Measurements from ENCODE around the gene MT1M.
A peak's percentile ranks its signal among the peaks of the same experiment; 100 is the strongest.

Gene MT1M

DNA sequence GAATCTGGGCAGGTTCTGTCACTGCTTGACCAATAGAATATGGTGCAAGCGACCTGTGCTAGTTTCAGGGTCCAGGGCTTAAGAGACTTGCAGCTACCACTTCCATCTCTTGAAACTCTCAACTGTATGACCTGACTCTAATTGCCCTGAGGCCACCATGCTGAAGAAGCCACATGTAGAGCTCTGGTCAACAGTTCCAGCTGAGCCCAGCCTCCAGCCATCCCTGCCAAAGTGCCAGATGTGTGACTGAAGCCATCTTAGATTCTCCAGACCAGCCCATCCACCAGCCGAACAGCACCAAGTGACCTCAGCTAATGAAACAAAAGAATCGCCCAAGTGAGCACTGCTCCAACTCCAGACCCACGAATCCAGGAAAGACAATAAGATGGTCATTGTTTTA, 27.5 kb upstream of the MT1M start:
- no peak for DNase-seq (ENCODE audit: low read depth)
- no peak overlapping the region for H3K4me3 ChIP-seq (ENCODE audit: low read length)
- TF ChIP-seq CTCF (conservative IDR thresholded peaks at IDR 0.05; ENCODE audit: low read depth, low read length) = no peak

- no peak for DNase-seq (ENCODE audit: low read depth)
- no peak for TF ChIP-seq CTCF (conservative IDR thresholded peaks at IDR 0.05; ENCODE audit: low read depth, low read length)
- H3K4me3 ChIP-seq (ENCODE audit: low read length) = no peak overlapping the region
Observed at GRCh38 chr16:56605475-56605874, 27.0 kb upstream of the MT1M start.

DNA sequence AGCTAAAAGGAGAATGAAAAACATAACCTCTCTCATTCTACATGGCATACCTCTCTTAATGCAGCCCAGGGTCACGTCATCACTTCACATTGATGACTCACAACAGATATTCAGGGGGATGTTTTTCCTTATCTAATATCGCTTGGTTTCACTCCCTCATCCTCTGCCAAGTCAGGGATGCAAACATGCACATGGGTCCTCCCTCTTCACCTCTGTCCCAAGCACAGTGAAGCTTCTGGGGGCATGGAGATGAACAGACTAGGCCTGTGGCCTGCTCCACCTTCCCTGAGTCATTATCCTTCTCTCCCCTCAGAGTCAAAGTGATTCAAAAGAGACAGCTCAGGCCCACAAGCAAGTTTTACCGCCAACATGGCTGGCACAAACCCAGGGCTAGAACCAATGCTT, 26.4 kb upstream of the MT1M start:
- no peak for TF ChIP-seq CTCF (conservative IDR thresholded peaks at IDR 0.05; ENCODE audit: low read depth, low read length)
- no peak overlapping the region for H3K4me3 ChIP-seq (ENCODE audit: low read length)
- DNase-seq (ENCODE audit: low read depth) = no peak

- no peak for DNase-seq (ENCODE audit: low read depth)
- H3K4me3 ChIP-seq (ENCODE audit: low read length) = peak overlapping the region; percentile 19
- TF ChIP-seq CTCF (conservative IDR thresholded peaks at IDR 0.05; ENCODE audit: low read depth, low read length) = no peak
Observed at GRCh38 chr16:56606476-56607108, 25.9 kb upstream of the MT1M start.

DNA sequence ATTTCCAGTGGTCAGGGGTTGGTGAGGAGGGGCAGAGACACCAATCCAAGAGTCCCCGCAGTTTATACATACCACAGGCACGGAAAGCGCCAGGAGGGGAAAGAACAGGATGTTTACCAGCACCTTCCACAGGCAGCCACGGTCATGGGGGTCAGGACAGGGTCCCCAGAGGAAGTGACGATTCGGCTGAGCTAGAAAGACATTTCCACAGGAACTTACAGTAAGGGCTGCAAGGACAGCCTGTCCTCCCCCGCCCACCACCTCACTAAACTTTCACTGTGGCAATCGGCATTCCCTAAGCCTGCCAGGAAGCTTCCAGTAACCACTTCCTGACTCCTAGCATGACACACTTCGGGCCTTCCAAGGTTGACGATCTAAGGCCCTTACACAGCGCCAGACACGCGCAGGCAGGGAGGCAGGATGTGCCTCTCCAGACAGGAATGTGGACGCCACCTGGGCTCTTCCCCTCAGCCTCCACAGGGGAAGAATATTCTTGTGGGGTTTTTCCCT, 25.3 kb upstream of the MT1M start:
- H3K4me3 ChIP-seq (ENCODE audit: low read length) = peak overlapping the region; percentile 19
- DNase-seq (ENCODE audit: low read depth) = no peak

GRCh38 chr16:56607675-56608042, 24.8 kb upstream of the MT1M start:
- no peak overlapping the region for H3K4me3 ChIP-seq (ENCODE audit: low read length)

More for the DNA sequence above, 25.3 kb upstream of the MT1M start:
- no peak for TF ChIP-seq CTCF (conservative IDR thresholded peaks at IDR 0.05; ENCODE audit: low read depth, low read length)

More at GRCh38 chr16:56607675-56608042, 24.8 kb upstream of the MT1M start:
- TF ChIP-seq CTCF (conservative IDR thresholded peaks at IDR 0.05; ENCODE audit: low read depth, low read length) = no peak
- DNase-seq (ENCODE audit: low read depth) = no peak

All from retinal pigment epithelial cell (primary cell).